Measurements from ENCODE around the gene CHMP6. TPM values are rescaled to one million over a fixed set of nuclear protein-coding genes. Genes with fewer than 3 reads are reported as not detected.

The CHMP6 gene
- 26.1 and 27.8 TPM in 2 replicates for total RNA-seq
- long read RNA-seq, transcript CHMP6-201 (8 exons, 1,664 nt), result major isoform, 27 of 28 reads
- long read RNA-seq, partial matches to known transcripts, result 1 of 28 reads
- long read RNA-seq, other reads (novel, unspliced or antisense), result 0 of 28 reads

GRCh38 chr17:80991645-80992076 is at the start of gene CHMP6:
CHMP6 (plus strand) TSS chr17:80991841; CDS start chr17:80991919, 78 bp downstream.
- Mint-ChIP-seq H3K4me1 (ENCODE audit: low read depth) (peaks cover 5% of the 10 kb centered on the region), H3K4me3 (ENCODE audit: low read depth) (peak within 1 kb of the TSS; percentile 71), H3K9me3 (ENCODE audit: low read depth) (no peaks in the 10 kb centered on the region), H3K36me3 (ENCODE audit: insufficient read depth) (peaks cover 5% of the 10 kb centered on the region), H3K27me3 (peaks cover 11% of the 10 kb centered on the region), H3K27ac (peak within 1 kb of the TSS; percentile 69)
- peak; percentile 24 for TF ChIP-seq CTCF (IDR thresholded peaks at IDR 0.05; ENCODE audit: unreplicated experiment)
- peak; percentile 63 for DNase-seq (ENCODE audit: low spot score, unreplicated experiment)

GRCh38 chr17:80942423-80943345 is 49.0 kb upstream of the CHMP6 start:
- Mint-ChIP-seq H3K27me3 (no peaks in the 10 kb centered on the region), H3K36me3 (ENCODE audit: insufficient read depth) (peaks cover 16% of the 10 kb centered on the region), H3K4me3 (ENCODE audit: low read depth) (no peak overlapping the region), H3K9me3 (ENCODE audit: low read depth) (no peaks in the 10 kb centered on the region), H3K27ac (peak overlapping the region; percentile 46), H3K4me1 (ENCODE audit: low read depth) (no peaks in the 10 kb centered on the region)
- DNase-seq (ENCODE audit: low spot score, unreplicated experiment), result no peak
- no peak for TF ChIP-seq CTCF (IDR thresholded peaks at IDR 0.05; ENCODE audit: unreplicated experiment)

- no peak for TF ChIP-seq CTCF (IDR thresholded peaks at IDR 0.05; ENCODE audit: unreplicated experiment)
- Mint-ChIP-seq H3K36me3 (ENCODE audit: insufficient read depth) (peaks cover 16% of the 10 kb centered on the region), H3K4me3 (ENCODE audit: low read depth) (no peak overlapping the region), H3K4me1 (ENCODE audit: low read depth) (no peaks in the 10 kb centered on the region), H3K27ac (no peak overlapping the region), H3K27me3 (no peaks in the 10 kb centered on the region), H3K9me3 (ENCODE audit: low read depth) (no peaks in the 10 kb centered on the region)
- DNase-seq (ENCODE audit: low spot score, unreplicated experiment), result no peak
Measured at GRCh38 chr17:80943346-80944145, 48.1 kb upstream of the CHMP6 start.

GRCh38 chr17:80944326-80944725 is 47.3 kb upstream of the CHMP6 start:
- no peak for DNase-seq (ENCODE audit: low spot score, unreplicated experiment)
- H3K9me3 Mint-ChIP-seq (ENCODE audit: low read depth), result no peaks in the 10 kb centered on the region
- peaks cover 16% of the 10 kb centered on the region for H3K36me3 Mint-ChIP-seq (ENCODE audit: insufficient read depth)
- H3K27ac Mint-ChIP-seq, result no peak overlapping the region
- TF ChIP-seq CTCF (IDR thresholded peaks at IDR 0.05; ENCODE audit: unreplicated experiment), result no peak
- no peaks in the 10 kb centered on the region for H3K27me3 Mint-ChIP-seq
- no peaks in the 10 kb centered on the region for H3K4me1 Mint-ChIP-seq (ENCODE audit: low read depth)
- no peak overlapping the region for H3K4me3 Mint-ChIP-seq (ENCODE audit: low read depth)

GRCh38 chr17:80945736-80946135 is 45.9 kb upstream of the CHMP6 start:
- H3K4me3 Mint-ChIP-seq (ENCODE audit: low read depth), result no peak overlapping the region
- no peak overlapping the region for H3K27ac Mint-ChIP-seq
- H3K36me3 Mint-ChIP-seq (ENCODE audit: insufficient read depth), result peaks cover 16% of the 10 kb centered on the region
- no peaks in the 10 kb centered on the region for H3K27me3 Mint-ChIP-seq
- TF ChIP-seq CTCF (IDR thresholded peaks at IDR 0.05; ENCODE audit: unreplicated experiment), result no peak
- no peaks in the 10 kb centered on the region for H3K4me1 Mint-ChIP-seq (ENCODE audit: low read depth)
- H3K9me3 Mint-ChIP-seq (ENCODE audit: low read depth), result no peaks in the 10 kb centered on the region
- no peak for DNase-seq (ENCODE audit: low spot score, unreplicated experiment)

Data from progenitor cell of endocrine pancreas (in vitro differentiated cells).